Measurements from ENCODE around the gene RAB21. TPM values are rescaled to one million over a fixed set of nuclear protein-coding genes. Genes with fewer than 3 reads are reported as not detected.

RAB21 gene
- total and polyA plus RNA-seq, 2 donors (not counting 1 experiment from before 2014, with no cell fraction given) = 7.3 to 83.7 TPM

- Histone ChIP-seq H3K4me2 (replicated peaks; ENCODE audit: low read depth, low read length, poor library complexity, severe bottlenecking) (no peak overlapping the region), H4K20me1 (ENCODE audit: control insufficient read depth, insufficient read depth, low read length, poor library complexity, severe bottlenecking) (no peaks in the 10 kb centered on the region), H3K27me3 (replicated peaks in 1 of 4; ENCODE audit: control extremely low read depth in 1 of 4, control insufficient read depth in 3 of 4, insufficient read depth in 4 of 4, low read length in 3 of 4) (no peaks in the 10 kb centered on the region), H3K9me3 (ENCODE audit: control extremely low read depth in 1 of 3, control insufficient read depth in 2 of 3, insufficient read depth in 1 of 3, low read length in 2 of 3) (no peaks in the 10 kb centered on the region), H3K79me2 (ENCODE audit: control insufficient read depth, insufficient read depth, low read length) (no peaks in the 10 kb centered on the region), H3K27ac (ENCODE audit: low read length in 2 of 2) (no peak overlapping the region), H3K36me3 (replicated peaks in 1 of 2; ENCODE audit: control extremely low read depth in 1 of 2, control insufficient read depth in 1 of 2, extremely low read depth in 1 of 2, insufficient read depth in 2 of 2, low read length in 1 of 2) (no peaks in the 10 kb centered on the region), H3K4me3 (ENCODE audit: control extremely low read depth in 1 of 5, extremely low read depth in 1 of 5, insufficient read depth in 1 of 5, low read depth in 2 of 5, low read length in 4 of 5) (no peak overlapping the region), H3K9ac (ENCODE audit: low read length) (no peak overlapping the region), H3K4me1 (ENCODE audit: control insufficient read depth in 2 of 2, insufficient read depth in 2 of 2, low read length in 2 of 2) (no peaks in the 10 kb centered on the region), H2AFZ (ENCODE audit: insufficient read depth, low read depth, low read length, poor library complexity, severe bottlenecking) (no peak overlapping the region)
- Mint-ChIP-seq H3K4me1 (peaks cover 2% of the 10 kb centered on the region), H3K9me3 (ENCODE audit: insufficient read depth) (no peaks in the 10 kb centered on the region), H3K27me3 (no peaks in the 10 kb centered on the region), H3K27ac (no peak overlapping the region), H3K4me3 (no peak overlapping the region)
- TF ChIP-seq CTCF (IDR thresholded peaks at IDR 0.05) (no peak), EZH2 (IDR thresholded peaks at IDR 0.05; ENCODE audit: borderline replicate concordance, insufficient read depth, low read depth, low read length, poor library complexity, severe bottlenecking) (no peak)
- CTCF ChIA-PET = interaction anchor here (0.8 kb wide), 1 partner anchor 95 kb away, joined by 3 read pairs; no protein-coding TSS in a partner anchor
- no peak for DNase-seq
- intact Hi-C loops (cut with micrococcal nuclease) = no loop called here
- POLR2A ChIA-PET = interaction anchor here (0.6 kb wide), 1 partner anchor 15 kb away, joined by 3 read pairs; no protein-coding TSS in a partner anchor
- 94% methylated on average over 19 of the region's 21 CpGs for WGBS (ENCODE audit: insufficient coverage)
- no peak for ATAC-seq (ENCODE audit: low read depth)
These were observed 23.0 kb upstream of the RAB21 start for GRCh38 chr12:71731439-71732356.

GRCh38 chr12:71732357-71732712, 22.3 kb upstream of the RAB21 start:
- H3K4me2 ChIP-seq (replicated peaks; ENCODE audit: low read depth, low read length, poor library complexity, severe bottlenecking) = no peak overlapping the region

More at GRCh38 chr12:71732357-71732712, 22.3 kb upstream of the RAB21 start:
- H3K4me1 ChIP-seq (ENCODE audit: control insufficient read depth in 2 of 2, insufficient read depth in 2 of 2, low read length in 2 of 2) = peaks cover 4 to 5% of the 10 kb centered on the region in 2 donors
- peaks cover 6% of the 10 kb centered on the region for H3K4me1 Mint-ChIP-seq
- H3K27ac ChIP-seq (ENCODE audit: low read length in 2 of 2) = no peak overlapping the region
- H4K20me1 ChIP-seq (ENCODE audit: control insufficient read depth, insufficient read depth, low read length, poor library complexity, severe bottlenecking) = no peaks in the 10 kb centered on the region
- intact Hi-C loops (cut with micrococcal nuclease) = no loop called here
- POLR2A ChIA-PET = interaction anchor here (0.6 kb wide), 1 partner anchor 15 kb away, joined by 3 read pairs; no protein-coding TSS in a partner anchor
- H3K27ac Mint-ChIP-seq = no peak overlapping the region
- no peaks in the 10 kb centered on the region for H3K36me3 ChIP-seq (replicated peaks in 1 of 2; ENCODE audit: control extremely low read depth in 1 of 2, control insufficient read depth in 1 of 2, extremely low read depth in 1 of 2, insufficient read depth in 2 of 2, low read length in 1 of 2)
- H3K4me3 Mint-ChIP-seq = no peak overlapping the region
- no peaks in the 10 kb centered on the region for H3K27me3 ChIP-seq (replicated peaks in 1 of 4; ENCODE audit: control extremely low read depth in 1 of 4, control insufficient read depth in 3 of 4, insufficient read depth in 4 of 4, low read length in 3 of 4)
- no peaks in the 10 kb centered on the region for H3K27me3 Mint-ChIP-seq
- H3K9ac ChIP-seq (ENCODE audit: low read length) = no peak overlapping the region
- TF ChIP-seq EZH2 (IDR thresholded peaks at IDR 0.05; ENCODE audit: borderline replicate concordance, insufficient read depth, low read depth, low read length, poor library complexity, severe bottlenecking) = no peak
- TF ChIP-seq CTCF (IDR thresholded peaks at IDR 0.05) = no peak
- ATAC-seq (ENCODE audit: low read depth) = no peak
- no peaks in the 10 kb centered on the region for H3K79me2 ChIP-seq (ENCODE audit: control insufficient read depth, insufficient read depth, low read length)
- no peaks in the 10 kb centered on the region for H3K9me3 ChIP-seq (ENCODE audit: control extremely low read depth in 1 of 3, control insufficient read depth in 2 of 3, insufficient read depth in 1 of 3, low read length in 2 of 3)
- CTCF ChIA-PET = no interaction called here
- H2AFZ ChIP-seq (ENCODE audit: insufficient read depth, low read depth, low read length, poor library complexity, severe bottlenecking) = no peak overlapping the region
- H3K4me3 ChIP-seq (ENCODE audit: control extremely low read depth in 1 of 5, extremely low read depth in 1 of 5, insufficient read depth in 1 of 5, low read depth in 2 of 5, low read length in 4 of 5) = no peak overlapping the region
- 78% methylated on average over 2 of the region's 3 CpGs for WGBS (ENCODE audit: insufficient coverage)
- no peak for DNase-seq
- no peaks in the 10 kb centered on the region for H3K9me3 Mint-ChIP-seq (ENCODE audit: insufficient read depth)

Data from B cell (primary cell).